PC-3 (cell line): ENCODE measurements around the gene FAM50B. TPM values are rescaled to one million over a fixed set of nuclear protein-coding genes. Genes with fewer than 3 reads are reported as not detected.

ENCODE experiments used
- ATAC-seq: fragments of 200-7000 bp; cut with Tn5 transposase; 2 replicates; pipeline ENCODE4 v1.9.1; 2020; ENCODE audit warnings: mild to moderate bottlenecking, moderate library complexity
- BruUV-seq: library from RNA; stranded (reverse); fragments of 400-500 nt; replicated peaks from 2 replicates; lab custom pipeline; 2021; lab: Mats Ljungman, UMichigan
- CTCF ChIA-PET: fragments of 300-600 bp; sonication (Branson Sonifier 250); formaldehyde crosslinking; loops from one replicate; lab custom pipeline; 2022; ENCODE audit warnings: antibody characterized with exemption; lab: Charles Lee
- POLR2A ChIA-PET: fragments of 300-600 bp; sonication (Branson Sonifier 250); formaldehyde crosslinking; loops from one replicate; lab custom pipeline; 2022; ENCODE audit warnings: antibody characterized with exemption; ENCODE audit not compliant: unreplicated experiment; lab: Charles Lee
- DNase-seq: peaks from one replicate; pipeline ENCODE4 v3.0.0-alpha.2; 2015
- H2AFZ ChIP-seq: fragments of 300-600 bp; sonication (generic); 2 replicates; pipeline ENCODE4 v1.6.0; 2016; ENCODE audit warnings: antibody characterized with exemption, low read length
- H3F3A ChIP-seq: fragments of 300-600 bp; sonication (generic); one replicate; pipeline ENCODE4 v1.6.0; 2017; ENCODE audit warnings: antibody characterized with exemption, low read length, control low read depth, mild to moderate bottlenecking; ENCODE audit not compliant: unreplicated experiment
- H3K27ac ChIP-seq: fragments of 300-600 bp; sonication (generic); 2 replicates; pipeline ENCODE4 v1.5.1; 2016; ENCODE audit warnings: mild to moderate bottlenecking, low read length
- H3K27me3 ChIP-seq: fragments of 300-600 bp; sonication (generic); 2 replicates; pipeline ENCODE4 v1.6.1; 2016; ENCODE audit warnings: low read length, mixed read lengths
- H3K36me3 ChIP-seq: fragments of 300-600 bp; sonication (generic); 2 replicates; pipeline ENCODE4 v1.6.1; 2016; ENCODE audit warnings: low read depth, mixed run types, low read length, mixed read lengths
- H3K4me1 ChIP-seq: fragments of 300-600 bp; sonication (generic); 2 replicates; pipeline ENCODE4 v1.5.1; 2016; ENCODE audit warnings: low read length; ENCODE audit not compliant: insufficient read depth
- H3K4me2 ChIP-seq: fragments of 300-600 bp; sonication (generic); 2 replicates; pipeline ENCODE4 v1.6.0; 2016; ENCODE audit warnings: low read length
- H3K4me3 ChIP-seq: fragments of 300-600 bp; sonication (generic); 2 replicates; pipeline ENCODE4 v1.5.1; 2016; ENCODE audit warnings: mild to moderate bottlenecking, low read length, mixed read lengths
- H3K79me2 ChIP-seq: fragments of 300-600 bp; sonication (generic); 2 replicates; pipeline ENCODE4 v1.6.1; 2017; ENCODE audit warnings: low read length, mixed read lengths
- H3K9ac ChIP-seq: fragments of 300-600 bp; sonication (generic); 2 replicates; pipeline ENCODE4 v1.6.0; 2016; ENCODE audit warnings: mild to moderate bottlenecking, low read length
- H3K9me2 ChIP-seq: fragments of 300-600 bp; sonication (generic); replicated peaks from 2 replicates; pipeline ENCODE4 v1.6.1; 2016; ENCODE audit warnings: mixed run types, low read length, mixed read lengths
- H3K9me3 ChIP-seq: fragments of 300-600 bp; sonication (generic); 2 replicates; pipeline ENCODE4 v1.6.1; 2016; ENCODE audit warnings: low read length, mixed read lengths
- H4K20me1 ChIP-seq: fragments of 300-600 bp; sonication (generic); 2 replicates; pipeline ENCODE4 v1.6.1; 2016; ENCODE audit warnings: low read length, mixed read lengths
- EZH2 ChIP-seq: fragments of 300-600 bp; sonication (generic); IDR thresholded peaks from one replicate; pipeline ENCODE4 v1.6.1; 2017; ENCODE audit warnings: antibody characterized with exemption, mild to moderate bottlenecking, low read length; ENCODE audit not compliant: unreplicated experiment
- EZH2phosphoT487 ChIP-seq: fragments of 300-600 bp; sonication (generic); IDR thresholded peaks from 2 replicates; pipeline ENCODE4 v1.6.1; 2018; ENCODE audit warnings: mild to moderate bottlenecking, antibody characterized with exemption, low read length, borderline replicate concordance
- intact Hi-C: fragments of 100-400 bp; cut with micrococcal nuclease; formaldehyde crosslinking; loops from 2 replicates; pipeline ENCODE4 v1.9.0; 2023
- total RNA-seq: library from RNA; depleted of rRNA; stranded (reverse); fragments of >200 nt; gene quantifications from 2 replicates; pipeline ENCODE4 v1.2.3, GENCODE V29; 2014
- TF ChIP-seq, protein P1 (sequence below): fragments of 300-600 bp; sonication (generic); conservative IDR thresholded peaks from 2 replicates; pipeline ENCODE4 v1.5.1; 2017; ENCODE audit warnings: antibody characterized with exemption, low read depth, mild to moderate bottlenecking, low read length

The FAM50B gene
- total RNA-seq, 1 experiment from 2014 or later = 8.3 TPM

- Histone ChIP-seq H3K9me2 (no peaks in the 10 kb centered on the region), H2AFZ (no peak overlapping the region), H3K9ac (no peak overlapping the region), H3K4me3 (no peak overlapping the region), H3K27ac (no peak overlapping the region), H3K9me3 (no peaks in the 10 kb centered on the region), H3K4me2 (no peak overlapping the region), H3K4me1 (peaks cover 19% of the 10 kb centered on the region), H4K20me1 (no peaks in the 10 kb centered on the region), H3F3A (no peaks in the 10 kb centered on the region), H3K27me3 (no peaks in the 10 kb centered on the region), H3K36me3 (no peaks in the 10 kb centered on the region), H3K79me2 (no peaks in the 10 kb centered on the region)
- no peak for TF ChIP-seq EZH2phosphoT487
- TF ChIP-seq, protein P1, sequence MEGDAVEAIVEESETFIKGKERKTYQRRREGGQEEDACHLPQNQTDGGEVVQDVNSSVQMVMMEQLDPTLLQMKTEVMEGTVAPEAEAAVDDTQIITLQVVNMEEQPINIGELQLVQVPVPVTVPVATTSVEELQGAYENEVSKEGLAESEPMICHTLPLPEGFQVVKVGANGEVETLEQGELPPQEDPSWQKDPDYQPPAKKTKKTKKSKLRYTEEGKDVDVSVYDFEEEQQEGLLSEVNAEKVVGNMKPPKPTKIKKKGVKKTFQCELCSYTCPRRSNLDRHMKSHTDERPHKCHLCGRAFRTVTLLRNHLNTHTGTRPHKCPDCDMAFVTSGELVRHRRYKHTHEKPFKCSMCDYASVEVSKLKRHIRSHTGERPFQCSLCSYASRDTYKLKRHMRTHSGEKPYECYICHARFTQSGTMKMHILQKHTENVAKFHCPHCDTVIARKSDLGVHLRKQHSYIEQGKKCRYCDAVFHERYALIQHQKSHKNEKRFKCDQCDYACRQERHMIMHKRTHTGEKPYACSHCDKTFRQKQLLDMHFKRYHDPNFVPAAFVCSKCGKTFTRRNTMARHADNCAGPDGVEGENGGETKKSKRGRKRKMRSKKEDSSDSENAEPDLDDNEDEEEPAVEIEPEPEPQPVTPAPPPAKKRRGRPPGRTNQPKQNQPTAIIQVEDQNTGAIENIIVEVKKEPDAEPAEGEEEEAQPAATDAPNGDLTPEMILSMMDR = no peak
- no peak for TF ChIP-seq EZH2
- DNase-seq (no peak), ATAC-seq (no peak)
- intact Hi-C loops = no loop called here
- POLR2A ChIA-PET = no interaction called here
- no TSS peak for BruUV-seq
- CTCF ChIA-PET = no interaction called here
These were observed 43.4 kb downstream of the FAM50B start for GRCh38 chr6:3892603-3893002.

DNA sequence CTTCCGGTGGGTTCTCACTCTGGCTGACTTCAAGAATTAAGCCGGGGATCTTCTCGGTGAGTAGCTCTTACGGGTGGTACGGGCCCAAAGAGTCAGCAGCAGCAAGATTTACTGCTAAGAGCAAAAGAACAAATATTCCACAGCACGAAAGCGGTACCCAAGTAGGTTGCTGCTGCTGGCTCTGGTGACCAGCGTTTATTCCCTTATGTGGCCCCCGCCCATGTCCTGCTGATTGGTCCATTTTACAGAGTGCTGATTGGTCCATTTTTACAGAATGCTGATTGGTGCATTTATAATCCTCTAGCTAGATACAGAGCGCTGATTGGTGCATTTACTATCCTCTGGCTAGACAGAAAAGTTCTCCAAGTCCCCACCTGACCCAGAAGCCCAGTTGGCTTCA, 44.3 kb downstream of the FAM50B start:
- no peaks in the 10 kb centered on the region for H3K9me2 ChIP-seq
- TF ChIP-seq, protein P1 = no peak
- TF ChIP-seq EZH2 (no peak), EZH2phosphoT487 (no peak)
- no peaks in the 10 kb centered on the region for H4K20me1 ChIP-seq
- no peak overlapping the region for H3K4me3 ChIP-seq
- no peak overlapping the region for H3K9ac ChIP-seq
- DNase-seq (no peak), ATAC-seq (no peak)
- no peaks in the 10 kb centered on the region for H3K27me3 ChIP-seq
- H3K36me3 ChIP-seq = no peaks in the 10 kb centered on the region
- H3K27ac ChIP-seq = no peak overlapping the region
- H3K4me2 ChIP-seq = no peak overlapping the region
- no peaks in the 10 kb centered on the region for H3K9me3 ChIP-seq
- BruUV-seq = no TSS peak
- H3F3A ChIP-seq = no peaks in the 10 kb centered on the region
- POLR2A ChIA-PET = no interaction called here
- intact Hi-C loops = no loop called here
- peaks cover 10% of the 10 kb centered on the region for H3K4me1 ChIP-seq
- H3K79me2 ChIP-seq = no peaks in the 10 kb centered on the region
- CTCF ChIA-PET = no interaction called here
- no peak overlapping the region for H2AFZ ChIP-seq

GRCh38 chr6:3893917-3894316, 44.7 kb downstream of the FAM50B start:
- Histone ChIP-seq H3K9me3 (no peaks in the 10 kb centered on the region), H3K27ac (no peak overlapping the region), H4K20me1 (no peaks in the 10 kb centered on the region), H3K4me1 (peaks cover 6% of the 10 kb centered on the region), H3K27me3 (no peaks in the 10 kb centered on the region), H3K9ac (no peak overlapping the region), H3F3A (no peaks in the 10 kb centered on the region), H3K36me3 (no peaks in the 10 kb centered on the region), H3K4me2 (no peak overlapping the region), H2AFZ (no peak overlapping the region), H3K79me2 (no peaks in the 10 kb centered on the region), H3K9me2 (no peaks in the 10 kb centered on the region), H3K4me3 (no peak overlapping the region)
- ATAC-seq (no peak), DNase-seq (no peak)
- ChIA-PET CTCF (no interaction called here), POLR2A (interaction anchor here (0.6 kb wide), 1 partner anchor 124 kb away, joined by 6 read pairs; no protein-coding TSS in a partner anchor)
- intact Hi-C loops = no loop called here
- no TSS peak for BruUV-seq
- no peak for TF ChIP-seq EZH2
